GM12864 (cell line): Measurements from ENCODE around the gene HOXB5.

Experiments
- DNase-seq: peaks from one replicate; pipeline ENCODE4 v3.0.0-alpha.2; 2011; ENCODE audit warnings: low read depth
- H3K4me3 ChIP-seq: 2 replicates; pipeline ENCODE4 v1.5.1; 2011; ENCODE audit warnings: mild to moderate bottlenecking, low read depth, low read length, control low read depth
- CTCF ChIP-seq: IDR thresholded peaks from 2 replicates; pipeline ENCODE4 v1.5.1; 2011; ENCODE audit warnings: low read depth, mild to moderate bottlenecking, moderate library complexity, low read length, control low read depth, inconsistent platforms; ENCODE audit errors: missing control alignments

The HOXB5 gene

GRCh38 chr17:48603959-48604769 lies 10.6 kb upstream of the HOXB5 start:
- no peak for TF ChIP-seq CTCF
- H3K4me3 ChIP-seq = no peak overlapping the region
- no peak for DNase-seq

GRCh38 chr17:48601539-48602425 lies 8.2 kb upstream of the HOXB5 start:
- DNase-seq = no peak
- no peak overlapping the region for H3K4me3 ChIP-seq
- TF ChIP-seq CTCF = peak; percentile 3

GRCh38 chr17:48601207-48601538 lies 7.6 kb upstream of the HOXB5 start:
- no peak for DNase-seq
- H3K4me3 ChIP-seq = no peak overlapping the region
- no peak for TF ChIP-seq CTCF

GRCh38 chr17:48600244-48601098 lies 6.9 kb upstream of the HOXB5 start:
- TF ChIP-seq CTCF = no peak
- DNase-seq = no peak
- no peak overlapping the region for H3K4me3 ChIP-seq

- no peak for TF ChIP-seq CTCF
- no peak for DNase-seq
- no peak overlapping the region for H3K4me3 ChIP-seq
Observed at GRCh38 chr17:48599354-48599753, 5.8 kb upstream of the HOXB5 start.

GRCh38 chr17:48598736-48599135 lies 5.2 kb upstream of the HOXB5 start:
- DNase-seq = no peak
- no peak for TF ChIP-seq CTCF
- H3K4me3 ChIP-seq = no peak overlapping the region
